ENCODE measurements around the gene IAH1. TPM values are rescaled to one million over a fixed set of nuclear protein-coding genes. Genes with fewer than 3 reads are reported as not detected.
"Not testable (repeated sequence)": the region's sequence is repeated elsewhere in the genome, so short reads cannot be mapped to it uniquely, and the experiment has no call there.

Gene IAH1
- total RNA-seq, 1 experiment from 2014 or later, result 52.5 TPM

- no peak for DNase-seq (ENCODE audit: low spot score)
These were observed 905 bp upstream of the IAH1 start for GRCh38 chr2:9473308-9473984.

- DNase-seq (ENCODE audit: low spot score), result no peak
These were observed 378 bp upstream of the IAH1 start for GRCh38 chr2:9473985-9474360.

- no peak for DNase-seq (ENCODE audit: low spot score)
These were observed 3.6 kb downstream of the IAH1 start for GRCh38 chr2:9477914-9478313.

- DNase-seq (ENCODE audit: low spot score), result no peak
These were observed 4.2 kb downstream of the IAH1 start for GRCh38 chr2:9478526-9478925.

- DNase-seq (ENCODE audit: low spot score), result no peak
These were observed 5.8 kb downstream of the IAH1 start for GRCh38 chr2:9480157-9480556.

GRCh38 chr2:9483107-9483506 is 8.8 kb downstream of the IAH1 start:
- DNase-seq (ENCODE audit: low spot score), result no peak

GRCh38 chr2:9484533-9484932 is 10.2 kb downstream of the IAH1 start:
- DNase-seq (ENCODE audit: low spot score), result no peak

- no peak for DNase-seq (ENCODE audit: low spot score)
These were observed 14.5 kb downstream of the IAH1 start for GRCh38 chr2:9488583-9489547.

- DNase-seq (ENCODE audit: low spot score), result no peak
These were observed 16.4 kb downstream of the IAH1 start for GRCh38 chr2:9490789-9491188.

- no peak for DNase-seq (ENCODE audit: low spot score)
These were observed 18.6 kb downstream of the IAH1 start for GRCh38 chr2:9492927-9493326.

GRCh38 chr2:9493478-9493877 is 19.1 kb downstream of the IAH1 start:
- DNase-seq (ENCODE audit: low spot score), result no peak

GRCh38 chr2:9494081-9494480 is 19.7 kb downstream of the IAH1 start:
- no peak for DNase-seq (ENCODE audit: low spot score)

- DNase-seq (ENCODE audit: low spot score), result no peak
These were observed 22.7 kb downstream of the IAH1 start for GRCh38 chr2:9497017-9497416.

GRCh38 chr2:9498210-9498609 is 23.9 kb downstream of the IAH1 start:
- no peak for DNase-seq (ENCODE audit: low spot score)

GRCh38 chr2:9508931-9509330 is 34.6 kb downstream of the IAH1 start:
- no peak for DNase-seq (ENCODE audit: low spot score)

- DNase-seq (ENCODE audit: low spot score), result not testable (repeated sequence)
These were observed 39.6 kb downstream of the IAH1 start for GRCh38 chr2:9513946-9514345.

GRCh38 chr2:9517118-9517782 is 42.9 kb downstream of the IAH1 start:
- DNase-seq (ENCODE audit: low spot score), result no peak

GRCh38 chr2:9518163-9518562 is 43.8 kb downstream of the IAH1 start:
- DNase-seq (ENCODE audit: low spot score), result no peak

- no peak for DNase-seq (ENCODE audit: low spot score)
These were observed 44.4 kb downstream of the IAH1 start for GRCh38 chr2:9518780-9519179.

GRCh38 chr2:9519250-9519649 is 44.9 kb downstream of the IAH1 start:
- DNase-seq (ENCODE audit: low spot score), result no peak

GRCh38 chr2:9524291-9524690 is 49.9 kb downstream of the IAH1 start:
- DNase-seq (ENCODE audit: low spot score), result no peak

- DNase-seq (ENCODE audit: low spot score), result no peak
These were observed 50.9 kb downstream of the IAH1 start for GRCh38 chr2:9525266-9525665.
